Measurements from ENCODE around the gene FRMD4A.
A peak's percentile ranks its signal among the peaks of the same experiment; 100 is the strongest.
"Not testable (repeated sequence)": the region's sequence is repeated elsewhere in the genome, so short reads cannot be mapped to it uniquely, and the experiment has no call there.

FRMD4A gene

GRCh38 chr10:13970236-13970956, 360.3 kb downstream of the FRMD4A start:
- DNase-seq, result no peak

- DNase-seq, result peak; percentile 36
These were observed 361.0 kb downstream of the FRMD4A start for GRCh38 chr10:13969792-13970140.

DNA sequence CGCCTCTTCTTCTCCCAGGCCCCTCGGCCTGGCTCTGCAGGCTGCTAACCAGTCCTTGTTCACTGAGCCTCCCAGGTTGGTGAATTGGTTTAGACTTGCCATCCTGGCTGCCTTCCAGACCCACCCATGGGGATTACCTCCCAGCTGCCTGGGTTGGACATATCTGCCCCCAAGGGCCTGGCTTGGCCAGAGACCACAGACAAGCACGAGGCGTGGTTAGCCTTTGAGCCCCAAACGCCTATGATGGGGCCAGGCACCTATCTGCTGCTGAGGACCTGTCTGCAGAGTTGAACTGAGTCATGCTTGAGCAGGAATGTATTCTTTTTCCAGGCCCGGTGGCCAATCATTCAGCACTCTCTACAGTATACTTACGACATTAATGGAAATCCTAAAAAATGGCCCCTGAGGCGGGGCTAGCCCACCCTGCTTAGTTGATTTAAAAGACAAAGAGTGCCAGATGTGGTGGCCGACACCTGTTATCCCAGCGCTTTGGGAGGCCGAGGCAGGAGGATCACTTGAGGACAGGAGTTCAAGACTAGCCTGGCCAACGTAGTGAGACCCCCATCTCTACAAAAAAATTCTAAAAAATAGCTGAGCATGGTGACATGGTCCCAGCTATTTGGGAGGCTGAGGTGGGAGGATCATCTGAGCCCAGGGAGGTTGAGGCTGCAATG, 361.5 kb downstream of the FRMD4A start:
- no peak for DNase-seq

- no peak for DNase-seq
These were observed 368.9 kb downstream of the FRMD4A start for GRCh38 chr10:13961853-13962252.

GRCh38 chr10:13961097-13961496, 369.6 kb downstream of the FRMD4A start:
- no peak for DNase-seq

DNA sequence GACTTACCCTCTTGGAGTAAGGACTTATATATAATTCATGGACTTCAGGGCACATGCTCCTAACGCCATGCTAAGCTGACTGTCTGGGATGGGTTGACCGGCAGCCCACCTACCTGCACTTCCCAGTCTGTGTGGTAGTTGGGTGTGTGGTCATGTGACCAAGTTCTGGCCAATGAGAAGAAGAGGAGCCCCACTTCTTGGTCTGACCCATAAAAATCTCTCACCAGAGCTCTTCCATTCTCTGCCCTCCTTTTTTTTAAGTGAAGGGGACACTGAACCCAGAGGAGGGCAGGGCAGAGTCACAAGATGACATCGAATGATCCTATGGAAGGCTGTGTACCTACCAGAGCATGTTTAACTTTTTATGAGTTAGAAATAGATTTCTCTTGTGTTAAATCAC, 370.1 kb downstream of the FRMD4A start:
- no peak for DNase-seq

- DNase-seq, result no peak
These were observed 371.0 kb downstream of the FRMD4A start for GRCh38 chr10:13959443-13960359.

GRCh38 chr10:13957856-13958255, 372.9 kb downstream of the FRMD4A start:
- no peak for DNase-seq

DNA sequence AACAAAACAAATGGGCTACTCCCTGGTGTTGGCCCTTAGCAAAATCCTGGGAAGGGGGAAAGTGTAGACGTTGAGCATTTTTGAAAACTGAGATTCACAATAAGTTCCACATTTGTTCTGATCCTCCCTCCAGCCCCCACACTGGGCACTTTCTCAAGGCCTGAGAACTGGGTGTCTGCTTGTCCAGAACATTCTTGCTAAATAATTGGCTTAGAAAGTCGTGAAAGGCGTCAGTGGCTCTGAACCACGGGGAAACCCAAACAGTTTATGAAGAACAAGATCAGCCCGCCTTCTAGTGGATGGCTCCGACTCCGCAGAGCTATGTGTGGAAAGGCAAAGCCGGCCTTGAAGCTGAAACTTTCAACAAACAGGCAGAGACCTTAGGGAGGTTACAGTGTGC, 373.9 kb downstream of the FRMD4A start:
- DNase-seq, result no peak

DNA sequence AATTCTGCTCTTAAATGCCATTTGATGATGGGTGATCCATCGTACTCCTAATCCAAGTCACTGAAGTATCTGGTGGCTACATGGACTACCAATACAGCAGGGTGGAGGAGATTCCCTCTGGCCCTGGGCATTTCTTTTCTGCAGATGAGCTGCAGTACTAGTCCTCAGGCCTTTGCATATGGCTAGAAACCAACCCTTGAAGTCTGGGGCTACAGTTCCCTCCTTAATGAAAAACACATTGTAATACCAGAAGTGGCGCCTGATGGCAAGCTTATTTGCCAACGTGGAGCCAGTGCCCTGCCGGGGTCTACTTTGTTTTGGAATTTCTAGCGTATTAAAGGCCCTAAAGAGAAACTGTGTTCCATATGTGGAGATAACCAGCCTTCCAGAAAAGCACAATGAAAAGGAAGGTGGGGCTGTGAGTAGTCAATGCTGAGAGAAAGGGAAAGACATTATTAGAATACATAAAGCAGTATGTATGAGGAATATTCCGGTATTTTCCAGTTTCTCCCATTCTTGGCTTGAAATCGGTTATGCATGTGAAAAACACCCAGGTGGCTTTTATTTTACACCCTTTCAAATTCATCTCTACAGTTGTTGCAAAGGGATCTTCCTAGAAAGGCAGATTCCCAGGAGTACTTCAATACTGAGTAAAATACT, 375.2 kb downstream of the FRMD4A start:
- no peak for DNase-seq

DNA sequence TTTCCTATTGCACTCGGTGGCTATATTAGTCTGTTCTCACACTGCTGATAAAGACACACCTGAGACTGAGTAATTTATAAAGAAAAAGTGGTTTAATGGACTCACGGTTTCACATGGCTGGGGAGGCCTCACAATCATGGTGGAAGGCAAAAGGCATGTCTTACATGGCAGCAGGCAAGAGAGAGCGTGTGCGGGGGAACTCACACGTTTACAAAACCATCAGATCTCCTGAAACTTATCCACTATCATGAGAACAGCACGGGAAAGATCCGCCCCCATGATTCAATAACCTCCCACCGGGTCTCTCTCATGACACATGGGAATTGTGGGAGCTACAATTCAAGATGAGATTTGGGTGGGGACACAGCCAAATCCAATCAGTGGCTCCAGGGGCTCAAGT, 376.5 kb downstream of the FRMD4A start:
- not testable (repeated sequence) for DNase-seq

GRCh38 chr10:13953371-13953770, 377.4 kb downstream of the FRMD4A start:
- no peak for DNase-seq

DNA sequence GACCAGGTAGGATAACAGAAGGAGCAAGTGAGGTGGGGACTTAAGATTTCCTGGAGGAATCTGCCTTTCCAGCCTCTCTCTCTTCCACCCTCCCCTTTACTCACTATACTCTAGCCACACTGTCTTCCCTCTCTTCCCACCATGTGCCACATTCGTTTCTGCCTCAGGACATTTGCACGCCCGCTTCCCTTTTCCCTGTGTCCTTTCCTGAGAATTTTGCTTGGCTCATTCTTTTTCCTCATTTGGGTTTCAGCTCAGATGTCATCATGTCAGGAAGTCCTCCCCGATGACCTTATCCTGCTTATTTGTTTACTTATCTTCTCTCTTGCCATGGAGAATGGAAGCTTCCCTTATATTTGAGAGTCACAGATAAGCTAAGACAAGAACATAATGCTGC, 380.2 kb downstream of the FRMD4A start:
- no peak for DNase-seq

- no peak for DNase-seq
These were observed 380.7 kb downstream of the FRMD4A start for GRCh38 chr10:13949844-13950542.

DNA sequence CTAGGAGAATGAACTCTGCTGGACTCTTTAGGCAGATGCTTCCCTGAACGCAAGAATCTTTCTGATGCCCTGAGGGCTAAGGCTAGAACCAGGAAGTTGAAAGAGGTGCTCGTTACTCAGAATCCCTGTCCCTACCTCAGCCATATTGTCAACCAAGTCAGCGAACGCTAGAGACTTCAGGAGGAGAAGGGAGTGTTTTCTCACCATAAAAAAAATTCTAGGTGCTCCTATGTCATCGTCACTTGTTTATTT, 384.6 kb downstream of the FRMD4A start:
- no peak for DNase-seq

- DNase-seq, result no peak
These were observed 385.1 kb downstream of the FRMD4A start for GRCh38 chr10:13945390-13946208.

DNA sequence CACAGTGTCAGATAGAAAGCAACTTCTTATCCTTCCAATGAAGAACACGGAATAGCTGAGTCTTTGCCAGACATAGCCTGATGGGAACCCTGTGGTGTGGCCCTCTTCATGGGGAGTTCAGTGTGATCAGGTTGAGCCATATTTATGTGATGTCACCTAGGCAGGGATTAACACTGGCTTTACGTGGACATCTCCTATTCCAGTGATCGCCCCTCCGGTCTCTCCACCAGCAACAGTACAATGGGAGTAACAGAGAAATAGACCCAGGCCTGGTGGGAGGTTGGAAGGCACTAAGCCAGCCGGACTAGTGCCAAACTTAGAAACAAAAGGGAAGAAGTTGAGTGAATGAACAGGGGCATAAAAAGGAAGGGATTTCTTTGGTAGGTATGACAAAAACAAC, 385.9 kb downstream of the FRMD4A start:
- DNase-seq, result no peak

- no peak for DNase-seq
These were observed 386.9 kb downstream of the FRMD4A start for GRCh38 chr10:13943735-13944398.

- peak; percentile 17 for DNase-seq
These were observed 388.7 kb downstream of the FRMD4A start for GRCh38 chr10:13942035-13942434.

- DNase-seq, result no peak
These were observed 391.3 kb downstream of the FRMD4A start for GRCh38 chr10:13939391-13939790.

- no peak for DNase-seq
These were observed 391.8 kb downstream of the FRMD4A start for GRCh38 chr10:13938950-13939349.
